Esophagus (tissue), 2 donors: Measurements from ENCODE around the gene NSMCE3. TPM values are rescaled to one million over a fixed set of nuclear protein-coding genes. Genes with fewer than 3 reads are reported as not detected.
"Not testable (repeated sequence)": the region's sequence is repeated elsewhere in the genome, so short reads cannot be mapped to it uniquely, and the experiment has no call there.

Experiments used
- H3K27ac ChIP-seq, 2 donors: one replicate each; pipeline ENCODE4 v1.5.1; 2013; ENCODE audit warnings: low read depth in 2 of 2, mild to moderate bottlenecking in 2 of 2, inconsistent platforms in 1 of 2, low read length in 1 of 2, moderate library complexity in 1 of 2
- H3K27me3 ChIP-seq, 2 donors: one replicate each; pipeline ENCODE4 v1.6.1; 2013; ENCODE audit warnings: low read length in 2 of 2, control low read depth in 1 of 2, mild to moderate bottlenecking in 1 of 2; ENCODE audit not compliant: insufficient read depth in 2 of 2, control insufficient read depth in 1 of 2
- H3K36me3 ChIP-seq, 2 donors: one replicate each; pipeline ENCODE4 v1.6.1; 2013; ENCODE audit warnings: low read length in 1 of 2; ENCODE audit not compliant: control insufficient read depth in 2 of 2, insufficient read depth in 2 of 2
- H3K4me1 ChIP-seq, 2 donors: one replicate each; pipeline ENCODE4 v1.6.1; 2013; ENCODE audit warnings: low read length in 1 of 2; ENCODE audit not compliant: control insufficient read depth in 2 of 2, insufficient read depth in 2 of 2
- H3K4me3 ChIP-seq, 2 donors: one replicate each; pipeline ENCODE4 v1.5.1; 2013; ENCODE audit warnings: low read length in 2 of 2, mild to moderate bottlenecking in 2 of 2, low read depth in 1 of 2, moderate library complexity in 1 of 2
- H3K9me3 ChIP-seq, 2 donors: one replicate each; pipeline ENCODE4 v1.6.1; 2013; ENCODE audit warnings: mild to moderate bottlenecking in 2 of 2, low read depth in 1 of 2, low read length in 1 of 2, moderate library complexity in 1 of 2; ENCODE audit not compliant: control insufficient read depth in 2 of 2, insufficient read depth in 1 of 2
- WGBS, 2 donors: extraction: QIAGEN DNeasy Blood & Tissue Kit; methylation state at CpG; one replicate each; pipeline ENCODE4 v1.1.7; 2013; 5-methylcytosine and 5-hydroxymethylcytosine counted together
- polyA plus RNA-seq, 2 donors: library from polyadenylated mRNA; stranded (reverse); fragments of 200-250 nt; gene quantifications; one replicate each; pipeline ENCODE4 v1.2.3, GENCODE V29; 2013
- donor health status: healthy with polysubstance abuse.
- donor health status: Bipolar disorder and iron deficiency.

NSMCE3 gene
- polyA plus RNA-seq, 2 donors, result 3.0 to 3.4 TPM

DNA sequence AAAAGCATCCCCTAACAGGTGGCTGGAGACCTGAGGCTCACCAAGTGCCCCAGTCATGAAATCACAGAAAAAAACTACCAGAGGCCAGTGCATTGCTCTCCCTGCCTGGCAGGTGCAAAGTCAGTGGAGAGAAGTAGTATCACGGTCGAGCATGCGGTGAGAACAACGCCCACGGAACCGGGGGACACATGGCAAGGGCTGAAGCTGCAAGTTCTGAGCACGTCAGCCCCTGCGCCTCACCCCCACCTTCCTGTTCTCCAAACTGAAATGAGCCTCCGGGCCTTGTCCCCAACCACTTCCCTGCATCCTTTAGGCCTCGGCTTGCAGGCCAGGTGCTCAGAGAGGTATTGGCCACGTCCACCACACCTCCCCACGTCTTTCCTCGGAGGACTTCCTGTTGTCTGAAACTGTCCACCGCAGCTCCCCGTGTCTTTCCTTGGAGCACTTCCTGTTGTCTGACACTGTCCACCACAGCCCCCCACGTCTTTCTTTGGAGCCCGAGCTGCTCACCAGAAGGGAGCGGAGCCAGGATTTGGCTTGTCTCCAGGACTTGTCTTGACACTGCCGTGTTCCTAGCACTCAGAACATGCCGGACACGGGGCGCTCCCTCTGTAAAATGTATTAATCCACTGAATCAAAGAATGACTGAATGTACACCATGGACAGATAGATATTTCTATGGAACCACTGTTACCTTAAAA, 43.9 kb downstream of the NSMCE3 start:
- 73 to 78% methylated on average over 22 of the region's 22 CpGs for whole genome bisulfite sequencing, 2 donors
- Histone ChIP-seq H3K36me3 (no peaks in the 10 kb centered on the region), H3K4me3 (no peak overlapping the region), H3K4me1 (no peaks in the 10 kb centered on the region), H3K27ac (no peak overlapping the region), H3K9me3 (no peaks in the 10 kb centered on the region), H3K27me3 (no peaks in the 10 kb centered on the region)

DNA sequence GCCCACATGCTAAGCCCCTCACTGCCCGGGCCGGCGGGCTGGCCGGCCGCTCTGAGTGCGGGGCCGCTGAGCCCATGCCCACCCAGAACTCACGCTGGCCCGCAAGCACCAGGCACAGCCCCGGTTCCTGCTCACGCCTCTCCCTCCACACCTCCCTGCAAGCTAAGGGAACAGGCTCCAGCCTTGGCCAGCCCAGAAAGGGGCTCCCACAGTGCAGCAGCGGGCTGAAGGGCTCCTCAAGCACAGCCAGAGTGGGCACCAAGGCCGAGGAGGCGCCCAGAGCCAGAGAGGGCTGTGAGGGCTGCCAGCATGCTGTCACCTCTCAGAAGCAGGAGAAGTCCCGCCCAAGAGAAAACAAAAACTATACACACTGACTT, 44.6 kb downstream of the NSMCE3 start:
- WGBS, 2 donors, result 90 to 94% methylated on average over 15 of the region's 15 CpGs
- H3K27me3 ChIP-seq, H3K27ac ChIP-seq, H3K9me3 ChIP-seq, H3K4me1 ChIP-seq, H3K4me3 ChIP-seq, H3K36me3 ChIP-seq: not testable (repeated sequence)

DNA sequence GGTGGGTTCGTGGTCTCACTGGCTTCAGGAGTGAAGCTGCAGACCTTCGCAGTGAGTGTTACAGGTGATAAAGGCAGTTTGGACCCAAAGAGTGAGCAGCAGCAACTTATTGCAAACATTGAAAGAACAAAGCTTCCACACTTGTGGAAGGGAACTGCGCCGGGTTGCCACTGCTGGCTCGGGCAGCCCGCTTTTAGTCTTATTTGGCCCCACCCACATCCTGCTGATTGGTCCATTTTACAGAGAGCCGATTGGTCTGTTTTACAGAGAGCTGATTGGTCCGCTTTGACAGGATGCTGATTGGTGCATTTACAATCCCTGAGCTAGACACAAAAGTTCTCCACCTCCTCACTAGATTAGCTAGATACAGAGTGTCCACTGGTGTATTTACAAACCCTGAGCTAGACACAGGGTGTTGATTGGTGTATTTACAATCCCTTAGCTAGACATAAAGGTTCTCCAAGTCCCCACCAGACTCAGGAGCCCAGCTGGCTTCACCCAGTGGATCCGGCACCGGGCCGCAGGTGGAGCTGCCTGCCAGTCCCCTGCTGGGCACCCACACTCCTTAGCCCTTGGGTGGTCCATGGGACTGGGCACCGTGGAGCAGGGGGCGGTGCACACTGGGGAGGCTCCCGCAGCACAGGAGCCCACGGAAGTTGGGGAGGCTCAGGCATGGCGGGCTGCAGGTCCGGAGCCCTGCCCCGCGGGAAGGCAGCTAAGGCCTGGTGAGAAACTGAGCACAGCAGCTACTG, 45.2 kb downstream of the NSMCE3 start:
- not testable (repeated sequence) for H3K4me1 ChIP-seq, H3K4me3 ChIP-seq, H3K27ac ChIP-seq, H3K36me3 ChIP-seq, H3K27me3 ChIP-seq, H3K9me3 ChIP-seq
- 96 to 98% methylated on average over 18 to 19 of the region's 19 CpGs for WGBS, 2 donors

DNA sequence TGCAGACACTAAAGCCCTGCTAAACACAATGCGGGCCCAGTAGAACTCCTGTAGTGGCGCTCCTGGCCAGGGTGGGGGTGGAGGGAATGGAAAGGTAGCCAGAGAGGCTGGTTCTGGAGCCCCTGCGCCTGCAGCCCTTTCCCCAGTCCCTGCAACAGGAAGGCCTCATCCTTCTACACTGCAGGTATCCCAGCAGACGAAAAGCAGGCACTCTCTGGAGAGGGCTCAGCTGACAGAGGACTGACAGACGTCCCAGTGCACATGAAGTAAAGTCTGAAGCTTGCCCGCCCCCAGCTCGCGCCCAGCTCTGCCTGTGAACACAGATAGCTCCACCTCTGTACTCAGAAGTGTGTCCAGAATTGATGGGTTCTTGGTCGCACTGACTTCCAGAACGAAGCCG, 46.0 kb downstream of the NSMCE3 start:
- 87 to 92% methylated on average over 11 of the region's 11 CpGs for WGBS, 2 donors
- Histone ChIP-seq H3K9me3 (no peaks in the 10 kb centered on the region), H3K27me3 (no peaks in the 10 kb centered on the region), H3K36me3 (no peaks in the 10 kb centered on the region), H3K4me3 (no peak overlapping the region), H3K27ac (no peak overlapping the region), H3K4me1 (no peaks in the 10 kb centered on the region)

DNA sequence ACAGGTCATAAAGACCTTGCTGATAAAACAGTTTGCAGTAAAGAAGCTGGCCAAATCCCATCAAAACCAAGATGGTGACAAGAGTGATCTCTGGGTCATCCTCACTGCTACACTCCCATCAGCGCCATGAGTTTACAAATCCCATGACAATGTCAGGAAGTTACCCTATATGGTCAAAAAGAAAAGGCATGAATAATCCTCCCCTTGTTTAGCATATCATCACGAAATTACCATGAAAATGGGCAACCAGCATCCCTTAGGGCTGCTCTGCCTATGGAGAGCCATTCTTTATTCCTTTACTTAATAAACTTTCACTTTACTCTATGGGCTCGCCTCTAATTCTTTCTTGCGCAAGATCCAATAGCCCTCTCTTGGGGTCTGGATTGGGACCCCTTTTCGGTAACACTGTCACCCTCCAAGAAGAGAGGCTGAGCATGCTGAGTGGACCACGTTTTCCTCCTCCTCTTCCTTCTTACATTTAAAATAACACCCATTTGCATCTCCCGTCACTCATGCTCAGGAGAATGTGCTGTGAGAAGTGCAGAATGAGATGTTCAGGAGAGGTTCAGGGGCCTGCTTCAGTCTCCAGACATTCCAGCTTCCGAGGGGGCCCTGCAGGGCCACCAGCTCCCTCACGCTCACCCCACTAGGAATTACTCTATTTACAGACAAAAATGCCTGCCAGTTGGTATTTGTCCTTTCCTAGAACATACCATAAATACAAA, 47.3 kb downstream of the NSMCE3 start:
- Histone ChIP-seq H3K36me3 (no peaks in the 10 kb centered on the region), H3K27me3 (no peaks in the 10 kb centered on the region), H3K4me3 (no peak overlapping the region), H3K9me3 (no peaks in the 10 kb centered on the region), H3K4me1 (no peaks in the 10 kb centered on the region), H3K27ac (no peak overlapping the region)
- WGBS, 2 donors, result 78 to 82% methylated on average over 9 of the region's 9 CpGs

DNA sequence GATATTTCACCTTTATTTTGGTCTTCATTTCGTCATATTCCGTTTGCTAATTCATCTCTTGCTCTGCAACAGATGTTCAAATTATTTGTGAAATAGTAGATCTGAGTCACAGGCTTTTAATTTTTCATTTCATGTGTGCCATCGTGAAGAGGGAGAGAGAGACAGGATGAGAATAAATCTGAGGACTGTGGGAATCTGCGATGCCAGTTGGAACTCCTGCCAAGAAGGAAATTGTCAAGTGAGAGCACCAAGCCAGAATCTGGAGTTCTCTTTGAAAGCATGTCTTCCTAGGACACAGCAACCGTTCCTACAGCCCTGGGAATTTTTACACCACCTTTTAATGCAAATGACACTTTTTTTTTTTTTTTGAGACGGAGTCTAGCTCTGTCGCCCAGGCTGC, 48.8 kb downstream of the NSMCE3 start:
- H3K4me1 ChIP-seq, result no peaks in the 10 kb centered on the region
- H3K27ac ChIP-seq, result no peak overlapping the region
- H3K27me3 ChIP-seq, result no peaks in the 10 kb centered on the region
- no peaks in the 10 kb centered on the region for H3K36me3 ChIP-seq
- no peaks in the 10 kb centered on the region for H3K9me3 ChIP-seq
- H3K4me3 ChIP-seq, result no peak overlapping the region
- 68 to 81% methylated on average over 7 of the region's 7 CpGs for WGBS, 2 donors

DNA sequence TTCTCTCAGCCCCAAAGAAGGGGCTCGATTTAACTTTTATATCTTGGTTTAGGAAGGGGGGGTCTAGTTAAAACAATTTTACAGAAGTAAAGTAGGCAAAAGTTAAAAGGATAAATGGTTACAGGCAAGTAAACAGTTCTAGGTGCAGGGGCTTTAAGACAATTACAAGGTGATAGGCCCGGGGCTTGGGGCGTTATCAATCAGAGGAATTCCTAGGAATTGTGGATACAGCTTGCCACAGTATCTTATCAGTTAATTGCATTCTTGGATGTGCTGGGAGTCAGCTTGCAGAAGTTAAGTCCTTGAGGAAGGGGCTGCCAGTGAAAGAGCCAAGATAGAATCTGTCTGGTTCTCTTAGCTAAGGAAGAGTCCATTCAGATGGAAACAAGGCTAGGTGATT, 52.7 kb downstream of the NSMCE3 start:
- H3K27ac ChIP-seq, result no peak overlapping the region
- no peaks in the 10 kb centered on the region for H3K36me3 ChIP-seq
- no peaks in the 10 kb centered on the region for H3K9me3 ChIP-seq
- H3K4me3 ChIP-seq, result no peak overlapping the region
- H3K4me1 ChIP-seq, result no peaks in the 10 kb centered on the region
- WGBS, 2 donors, result 27 to 37% methylated on average over 3 of the region's 3 CpGs
- H3K27me3 ChIP-seq, result no peaks in the 10 kb centered on the region
